SU-DHL-6 (cell line): Measurements from ENCODE around the gene TMEM151B.

Experiments used
- H2AFZ ChIP-seq: fragments of 200-600 bp; sonication (generic); 2 replicates; pipeline ENCODE4 v1.6.1; 2014; ENCODE audit warnings: low read depth, mild to moderate bottlenecking, moderate library complexity, mixed read lengths, antibody characterized with exemption, low read length; ENCODE audit not compliant: severe bottlenecking
- H3F3A ChIP-seq: fragments of 200-600 bp; shearing (Covaris generic); 2 replicates; pipeline ENCODE4 v1.6.0; 2016; ENCODE audit warnings: antibody characterized with exemption, mild to moderate bottlenecking; ENCODE audit not compliant: insufficient read depth
- H3K27ac ChIP-seq: fragments of 200-600 bp; sonication (generic); 2 replicates; pipeline ENCODE4 v1.5.1; 2016; ENCODE audit warnings: low read depth, mild to moderate bottlenecking, low read length, moderate library complexity, mixed read lengths
- H3K27me3 ChIP-seq: fragments of 200-600 bp; sonication (generic), shearing (Covaris generic); 2 replicates; pipeline ENCODE4 v1.6.0; 2014; ENCODE audit warnings: mild to moderate bottlenecking, low read length
- H3K36me3 ChIP-seq: fragments of 200-600 bp; sonication (generic); 2 replicates; pipeline ENCODE4 v1.6.1; 2014; ENCODE audit warnings: mild to moderate bottlenecking, low read length, mixed read lengths
- H3K4me2 ChIP-seq: fragments of 300-600, 200-600 bp; shearing (Covaris generic), sonication (generic); 2 replicates; pipeline ENCODE4 v1.6.0; 2014; ENCODE audit warnings: low read length, low read depth, mild to moderate bottlenecking; ENCODE audit not compliant: poor library complexity, severe bottlenecking
- H3K4me3 ChIP-seq: fragments of 200-600 bp; sonication (generic); 2 replicates; pipeline ENCODE4 v1.5.1; 2014; ENCODE audit warnings: antibody characterized with exemption, low read length, mild to moderate bottlenecking, mixed read lengths; ENCODE audit not compliant: insufficient read depth, poor library complexity, severe bottlenecking
- H3K79me2 ChIP-seq: fragments of 200-600 bp; sonication (generic); 2 replicates; pipeline ENCODE4 v1.6.1; 2014; ENCODE audit warnings: mild to moderate bottlenecking, low read length, moderate library complexity; ENCODE audit not compliant: insufficient read depth
- H3K9ac ChIP-seq: fragments of 200-600 bp; sonication (generic); 2 replicates; pipeline ENCODE4 v1.7.0; 2014; ENCODE audit warnings: mild to moderate bottlenecking, low read length
- H3K9me2 ChIP-seq: fragments of 200-600 bp; sonication (generic); replicated peaks from 2 replicates; pipeline ENCODE4 v1.6.1; 2014; ENCODE audit warnings: low read length; ENCODE audit not compliant: insufficient read depth
- H3K9me3 ChIP-seq: fragments of 200-600 bp; sonication (generic); 2 replicates; pipeline ENCODE4 v1.6.1; 2014; ENCODE audit warnings: low read length, mixed read lengths; ENCODE audit not compliant: insufficient read depth
- H4K20me1 ChIP-seq: fragments of 200-600 bp; sonication (generic); 2 replicates; pipeline ENCODE4 v1.6.1; 2014; ENCODE audit warnings: low read depth, mild to moderate bottlenecking, antibody characterized with exemption, low read length, moderate library complexity, mixed read lengths
- CTCF ChIP-seq: fragments of 200-600 bp; sonication (generic); IDR thresholded peaks from one replicate; pipeline ENCODE4 v1.5.1; 2017; ENCODE audit warnings: antibody characterized with exemption, mild to moderate bottlenecking, low read length, moderate library complexity; ENCODE audit not compliant: insufficient read depth, poor library complexity, severe bottlenecking
- EZH2phosphoT487 ChIP-seq: fragments of 200-600 bp; sonication (generic), shearing (Covaris generic); conservative IDR thresholded peaks from 2 replicates; pipeline ENCODE4 v1.6.1; 2018; ENCODE audit warnings: mild to moderate bottlenecking, antibody characterized with exemption, low read length, moderate library complexity, mixed read lengths

TMEM151B gene

DNA sequence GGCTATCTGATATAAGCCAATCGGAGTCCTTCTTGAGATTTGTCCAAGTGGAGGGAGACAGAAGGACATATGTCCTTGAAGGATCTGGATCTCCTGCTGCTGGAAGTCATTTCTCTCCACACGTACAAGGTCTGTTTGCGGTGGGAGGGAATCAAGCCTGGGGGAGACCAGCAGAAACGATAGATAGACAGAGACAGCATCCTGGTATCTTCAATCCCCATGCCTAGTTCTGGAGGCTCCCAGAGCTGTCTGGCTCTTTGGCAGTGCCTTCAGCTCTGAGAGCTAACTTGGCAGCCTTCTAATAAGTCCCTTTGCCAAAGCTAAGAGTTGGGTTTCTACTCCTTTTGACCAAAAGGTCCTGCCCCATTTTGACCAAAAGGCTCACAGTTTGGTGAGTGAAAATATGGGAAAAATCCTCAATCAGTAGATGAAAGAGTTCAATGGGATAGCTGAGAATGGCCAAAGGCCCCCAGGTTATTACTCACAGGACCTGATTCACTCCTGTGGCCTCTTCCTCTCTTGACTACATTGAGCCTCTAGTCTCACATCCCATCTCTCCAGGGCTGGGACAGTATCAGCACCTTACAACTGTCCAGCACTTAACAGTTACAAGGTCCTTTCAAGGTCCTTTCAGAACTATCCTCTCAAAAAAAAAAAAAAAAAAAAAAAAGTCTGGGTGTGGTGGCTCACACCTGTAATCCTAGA lies 22.6 kb downstream of the TMEM151B start:
- no peaks in the 10 kb centered on the region for H3K36me3 ChIP-seq
- H3K27me3 ChIP-seq, result no peaks in the 10 kb centered on the region
- no peaks in the 10 kb centered on the region for H4K20me1 ChIP-seq
- H3K27ac ChIP-seq, result no peak overlapping the region
- H3K4me3 ChIP-seq, result no peak overlapping the region
- no peak overlapping the region for H3K9ac ChIP-seq
- H3K9me2 ChIP-seq, result no peaks in the 10 kb centered on the region
- H3K9me3 ChIP-seq, result no peaks in the 10 kb centered on the region
- no peaks in the 10 kb centered on the region for H3F3A ChIP-seq
- no peak overlapping the region for H2AFZ ChIP-seq
- H3K79me2 ChIP-seq, result no peaks in the 10 kb centered on the region
- no peak overlapping the region for H3K4me2 ChIP-seq
- TF ChIP-seq CTCF (no peak), EZH2phosphoT487 (no peak)

- H3K36me3 ChIP-seq, result no peaks in the 10 kb centered on the region
- H4K20me1 ChIP-seq, result no peaks in the 10 kb centered on the region
- H3K27ac ChIP-seq, result no peak overlapping the region
- H3K4me3 ChIP-seq, result no peak overlapping the region
- no peak overlapping the region for H2AFZ ChIP-seq
- H3K9me2 ChIP-seq, result no peaks in the 10 kb centered on the region
- H3F3A ChIP-seq, result no peaks in the 10 kb centered on the region
- no peak overlapping the region for H3K4me2 ChIP-seq
- no peak overlapping the region for H3K9ac ChIP-seq
- H3K27me3 ChIP-seq, result no peaks in the 10 kb centered on the region
- no peaks in the 10 kb centered on the region for H3K9me3 ChIP-seq
- TF ChIP-seq CTCF (no peak), EZH2phosphoT487 (no peak)
- H3K79me2 ChIP-seq, result no peaks in the 10 kb centered on the region
These were observed 24.9 kb downstream of the TMEM151B start for GRCh38 chr6:44294832-44295791.

DNA sequence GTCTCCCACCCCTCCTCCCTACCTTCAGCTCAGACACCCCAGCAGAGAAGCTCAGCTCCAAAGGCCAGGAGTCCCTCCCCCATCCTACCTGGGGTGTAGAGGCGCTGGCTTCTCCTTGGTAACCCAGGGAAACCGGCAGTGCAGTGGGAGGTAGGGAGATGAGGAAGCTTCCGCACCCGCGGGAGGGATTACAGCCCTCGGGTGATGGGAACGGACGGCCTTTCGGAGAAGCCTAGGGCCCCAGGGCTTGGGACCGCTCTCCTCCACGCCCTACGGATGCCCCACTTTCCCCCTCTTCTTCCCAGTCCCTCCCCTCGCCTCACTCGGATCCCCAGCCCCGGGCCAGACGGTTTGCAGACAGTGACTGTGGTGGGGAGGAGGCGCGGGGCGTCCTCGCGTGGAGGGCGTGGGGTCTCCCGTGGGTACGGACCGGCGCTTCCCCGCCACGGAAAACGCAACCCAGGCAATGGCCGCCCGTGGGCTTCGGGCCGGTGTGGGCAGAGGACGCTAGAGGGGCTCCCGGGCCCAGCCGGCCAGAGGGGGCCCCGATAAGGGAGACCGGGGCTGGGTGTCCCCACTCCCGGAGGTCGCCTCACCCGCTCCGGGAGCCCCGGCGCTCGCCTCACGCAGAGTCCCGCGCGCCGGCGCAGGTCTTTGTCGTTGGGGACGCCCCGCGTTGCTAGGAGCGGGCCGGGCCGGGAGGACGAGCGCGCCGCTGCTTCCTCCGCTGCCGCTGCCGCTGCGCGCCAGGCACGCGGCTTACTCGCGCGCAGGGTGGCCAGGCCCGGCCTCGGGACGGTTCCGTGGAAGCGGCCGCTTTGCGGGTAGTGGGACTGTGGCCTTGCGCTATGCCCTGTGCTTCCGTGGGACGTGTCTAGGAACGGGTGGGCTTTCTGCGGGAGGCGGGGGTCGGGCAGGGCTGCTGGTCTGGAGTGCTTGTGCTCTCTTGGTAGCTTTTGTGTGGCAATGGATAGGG lies 27.1 kb downstream of the TMEM151B start:
- TF ChIP-seq CTCF (no peak), EZH2phosphoT487 (no peak)
- Histone ChIP-seq H3K79me2 (no peaks in the 10 kb centered on the region), H2AFZ (no peak overlapping the region), H3K36me3 (no peaks in the 10 kb centered on the region), H4K20me1 (no peaks in the 10 kb centered on the region), H3K4me3 (no peak overlapping the region), H3K9ac (no peak overlapping the region), H3K4me2 (no peak overlapping the region), H3K27ac (no peak overlapping the region), H3K9me3 (no peaks in the 10 kb centered on the region), H3K9me2 (no peaks in the 10 kb centered on the region), H3F3A (no peaks in the 10 kb centered on the region), H3K27me3 (no peaks in the 10 kb centered on the region)
